Measurements from ENCODE around the gene STPG4.

STPG4 gene

DNA sequence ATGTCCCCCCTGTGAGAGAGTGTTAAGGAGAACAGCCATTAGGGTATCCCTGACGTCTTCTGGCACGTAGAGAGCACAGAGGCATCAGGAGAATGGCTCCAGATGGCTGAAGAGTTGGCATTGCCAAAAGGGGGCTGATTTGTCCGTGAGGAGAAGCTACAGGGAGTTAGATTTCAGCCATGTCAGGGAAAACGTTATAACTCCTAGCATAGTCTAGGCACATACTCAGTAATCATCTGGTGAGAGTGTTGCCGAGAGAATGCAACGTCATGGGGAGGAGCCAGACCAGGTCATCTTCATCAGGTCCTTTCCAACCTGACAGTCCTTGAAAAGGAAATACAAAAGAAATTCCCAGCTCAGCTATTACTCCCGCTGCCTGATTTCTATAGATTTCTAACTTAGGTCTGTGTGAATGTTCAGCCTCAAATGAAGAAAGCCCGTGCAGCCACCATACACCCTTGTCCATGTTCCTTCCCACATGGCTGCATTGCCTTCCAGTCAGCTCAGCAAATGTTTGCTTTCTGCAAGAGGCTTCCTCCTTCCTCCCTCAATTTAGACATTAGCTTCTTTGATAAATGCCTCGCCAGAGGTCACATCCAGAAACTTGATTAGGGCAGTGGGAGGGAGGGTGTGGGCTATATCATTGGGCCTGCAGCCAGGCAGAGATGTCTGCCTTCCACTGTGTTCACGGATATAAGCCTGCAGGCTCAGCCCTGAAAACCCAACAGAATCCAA lies 93.0 kb downstream of the STPG4 start:
- no peaks in the 10 kb centered on the region for H3K27me3 ChIP-seq (ENCODE audit: control insufficient read depth, insufficient read depth, low read length)
- no peak overlapping the region for H3K4me3 ChIP-seq (ENCODE audit: low read depth, low read length)
- no peaks in the 10 kb centered on the region for H3K9me3 ChIP-seq (ENCODE audit: control insufficient read depth, insufficient read depth, low read depth, low read length)
- no peak overlapping the region for H3K27ac ChIP-seq (ENCODE audit: low read depth, low read length)
- no peak overlapping the region for H3K9ac ChIP-seq (ENCODE audit: low read length)
- H3K36me3 ChIP-seq (ENCODE audit: control insufficient read depth, insufficient read depth, low read length): no peaks in the 10 kb centered on the region; the same call in 1 of the 2 replicates
- H3K4me1 ChIP-seq (ENCODE audit: control insufficient read depth, insufficient read depth, low read length): peaks cover 44% of the 10 kb centered on the region

DNA sequence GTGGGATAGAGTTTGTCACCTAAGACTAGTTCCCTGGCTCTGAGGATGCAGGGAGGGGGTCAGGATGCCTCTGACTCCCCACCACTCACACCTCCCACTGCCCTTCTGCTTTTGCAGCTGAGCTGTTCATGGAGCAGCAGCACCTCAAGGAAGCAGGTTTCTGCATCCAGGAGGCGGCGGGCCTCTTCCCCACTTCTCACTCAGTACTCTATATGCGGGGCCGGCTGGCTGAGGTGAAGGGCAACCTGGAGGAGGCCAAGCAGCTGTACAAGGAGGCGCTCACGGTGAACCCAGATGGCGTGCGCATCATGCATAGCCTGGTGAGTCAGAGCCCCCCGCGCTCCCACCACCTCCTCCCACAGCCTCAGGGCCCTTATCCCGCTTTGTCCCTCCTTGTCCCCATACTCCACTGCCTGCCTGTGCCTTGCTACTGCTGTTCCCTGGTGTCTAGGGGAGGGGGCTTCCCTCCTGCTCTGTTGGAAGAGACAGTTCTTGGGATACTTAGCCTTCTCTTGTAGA lies 94.4 kb downstream of the STPG4 start:
- peaks cover 52% of the 10 kb centered on the region for H3K4me1 ChIP-seq (ENCODE audit: control insufficient read depth, insufficient read depth, low read length)

DNA sequence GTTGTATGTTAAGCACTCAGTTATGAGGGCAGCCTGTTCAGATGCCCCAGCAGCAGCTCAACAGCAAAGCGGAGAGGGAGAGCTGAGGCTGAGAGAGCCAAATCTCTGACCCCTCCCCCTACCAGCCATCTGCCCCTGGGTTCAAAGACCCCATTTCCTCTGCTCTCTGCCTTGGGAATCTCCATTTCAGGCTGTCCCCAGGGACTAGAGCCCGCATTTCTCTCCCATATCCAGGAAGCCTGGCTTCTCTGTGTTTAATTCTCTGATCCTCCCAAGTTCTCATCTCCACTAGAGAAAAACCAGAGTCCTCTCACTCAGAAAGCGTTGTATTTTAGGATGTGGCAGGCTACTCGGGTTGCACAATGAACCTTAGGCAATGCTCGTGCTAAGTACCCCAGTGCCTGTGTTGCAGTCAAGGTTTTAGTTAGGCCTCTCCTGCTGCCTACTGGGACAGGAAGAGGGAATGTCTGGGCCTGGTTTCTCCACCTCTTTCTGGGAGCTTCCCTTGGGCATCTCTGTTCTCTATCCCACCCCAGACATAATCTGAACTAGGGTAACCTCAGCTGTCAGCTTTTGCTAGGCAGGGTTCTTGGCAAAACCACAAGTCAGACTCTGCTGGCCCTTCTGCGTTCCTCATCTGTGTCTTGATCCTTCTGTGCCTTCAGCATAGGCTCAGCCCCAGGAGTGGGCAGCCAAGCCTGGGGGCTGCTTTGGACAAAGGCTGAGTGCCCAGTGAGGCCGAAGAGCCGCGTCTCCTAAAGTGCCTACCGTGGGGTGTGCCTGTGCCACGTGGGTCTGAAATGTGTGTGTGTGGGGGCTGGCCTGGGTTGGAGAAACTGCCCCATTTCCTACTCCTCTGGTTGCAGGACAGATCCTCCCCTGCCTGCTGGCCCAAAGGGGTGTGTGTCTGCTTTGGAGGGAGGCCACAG lies 96.8 kb downstream of the STPG4 start:
- Histone ChIP-seq H3K4me3 (ENCODE audit: low read depth, low read length) (no peak overlapping the region), H3K9me3 (ENCODE audit: control insufficient read depth, insufficient read depth, low read depth, low read length) (no peaks in the 10 kb centered on the region), H3K27ac (ENCODE audit: low read depth, low read length) (no peak overlapping the region), H3K9ac (ENCODE audit: low read length) (no peak overlapping the region), H3K4me1 (ENCODE audit: control insufficient read depth, insufficient read depth, low read length) (peaks cover 38% of the 10 kb centered on the region), H3K36me3 (ENCODE audit: control insufficient read depth, insufficient read depth, low read length) (no peaks in the 10 kb centered on the region; the same call in 1 of the 2 replicates), H3K27me3 (ENCODE audit: control insufficient read depth, insufficient read depth, low read length) (no peaks in the 10 kb centered on the region)

More for the DNA sequence above, 94.4 kb downstream of the STPG4 start:
- no peaks in the 10 kb centered on the region for H3K9me3 ChIP-seq (ENCODE audit: control insufficient read depth, insufficient read depth, low read depth, low read length)
- no peak overlapping the region for H3K9ac ChIP-seq (ENCODE audit: low read length)
- H3K36me3 ChIP-seq (ENCODE audit: control insufficient read depth, insufficient read depth, low read length): no peaks in the 10 kb centered on the region; the same call in 1 of the 2 replicates
- H3K4me3 ChIP-seq (ENCODE audit: low read depth, low read length): no peak overlapping the region
- no peak overlapping the region for H3K27ac ChIP-seq (ENCODE audit: low read depth, low read length)
- no peaks in the 10 kb centered on the region for H3K27me3 ChIP-seq (ENCODE audit: control insufficient read depth, insufficient read depth, low read length)

DNA sequence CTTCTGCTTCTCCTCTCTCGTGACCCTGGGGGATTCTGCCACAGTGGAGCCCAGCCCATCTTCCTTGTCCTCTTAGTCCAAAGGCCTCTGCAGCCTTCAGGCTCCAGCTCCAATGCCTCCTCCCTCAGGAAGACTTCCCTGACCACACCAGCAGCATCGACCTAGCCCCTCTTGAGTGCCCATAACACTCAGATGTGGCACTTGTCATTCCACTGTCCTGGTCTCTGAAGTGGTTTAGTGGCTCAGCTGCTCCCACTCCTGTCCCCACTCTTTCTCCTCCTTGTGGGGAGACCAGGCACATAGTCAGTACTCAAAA lies 97.5 kb downstream of the STPG4 start:
- H3K27me3 ChIP-seq (ENCODE audit: control insufficient read depth, insufficient read depth, low read length): no peaks in the 10 kb centered on the region
- no peak overlapping the region for H3K27ac ChIP-seq (ENCODE audit: low read depth, low read length)
- H3K4me3 ChIP-seq (ENCODE audit: low read depth, low read length): no peak overlapping the region
- H3K4me1 ChIP-seq (ENCODE audit: control insufficient read depth, insufficient read depth, low read length): peaks cover 38% of the 10 kb centered on the region
- no peaks in the 10 kb centered on the region; the same call in 1 of the 2 replicates for H3K36me3 ChIP-seq (ENCODE audit: control insufficient read depth, insufficient read depth, low read length)
- no peaks in the 10 kb centered on the region for H3K9me3 ChIP-seq (ENCODE audit: control insufficient read depth, insufficient read depth, low read depth, low read length)
- no peak overlapping the region for H3K9ac ChIP-seq (ENCODE audit: low read length)

DNA sequence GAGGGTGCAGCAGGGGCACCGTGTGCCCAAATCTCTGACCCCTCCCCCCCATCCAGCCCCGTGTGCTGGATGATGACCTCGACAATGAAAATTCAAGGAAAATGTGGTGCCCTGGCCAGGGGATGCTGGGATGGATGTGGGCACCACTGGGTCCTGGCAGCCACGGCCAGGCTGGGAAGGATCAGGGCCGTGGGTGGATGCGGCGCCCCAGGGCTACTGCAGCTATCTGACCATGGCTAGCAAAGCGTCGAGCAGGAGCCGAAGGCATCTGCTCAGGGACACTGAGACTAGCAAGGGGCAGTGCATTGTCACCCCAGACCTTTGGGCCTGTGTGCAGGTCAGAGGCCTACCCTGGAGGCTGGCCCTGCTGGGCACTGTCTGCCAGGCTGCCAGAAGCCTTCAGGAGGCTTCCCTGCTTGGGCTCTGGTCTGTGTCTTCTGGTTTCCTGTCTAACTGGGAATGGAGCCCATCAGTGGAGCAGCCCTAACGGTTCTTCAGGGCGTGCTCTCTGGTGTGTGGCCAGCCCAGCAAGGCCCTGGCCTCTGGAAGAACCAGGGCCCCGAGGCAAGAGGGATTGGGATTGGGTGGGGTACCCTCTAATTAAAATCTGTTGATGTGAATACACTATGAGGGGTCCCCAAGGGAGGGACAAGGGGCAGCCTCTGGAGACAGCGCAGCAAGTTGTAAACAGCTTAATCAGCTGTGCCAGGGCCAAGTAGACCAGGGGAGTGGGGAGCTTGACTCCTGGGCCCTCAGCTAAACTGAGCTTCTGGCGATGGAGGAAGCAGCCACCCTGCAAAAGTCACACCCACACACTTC lies 98.0 kb downstream of the STPG4 start:
- Histone ChIP-seq H3K9ac (ENCODE audit: low read length) (no peak overlapping the region), H3K4me3 (ENCODE audit: low read depth, low read length) (no peak overlapping the region), H3K9me3 (ENCODE audit: control insufficient read depth, insufficient read depth, low read depth, low read length) (no peaks in the 10 kb centered on the region), H3K27me3 (ENCODE audit: control insufficient read depth, insufficient read depth, low read length) (no peaks in the 10 kb centered on the region), H3K36me3 (ENCODE audit: control insufficient read depth, insufficient read depth, low read length) (peaks cover 3% of the 10 kb centered on the region; the same call in 1 of the 2 replicates), H3K4me1 (ENCODE audit: control insufficient read depth, insufficient read depth, low read length) (peaks cover 38% of the 10 kb centered on the region), H3K27ac (ENCODE audit: low read depth, low read length) (no peak overlapping the region)

DNA sequence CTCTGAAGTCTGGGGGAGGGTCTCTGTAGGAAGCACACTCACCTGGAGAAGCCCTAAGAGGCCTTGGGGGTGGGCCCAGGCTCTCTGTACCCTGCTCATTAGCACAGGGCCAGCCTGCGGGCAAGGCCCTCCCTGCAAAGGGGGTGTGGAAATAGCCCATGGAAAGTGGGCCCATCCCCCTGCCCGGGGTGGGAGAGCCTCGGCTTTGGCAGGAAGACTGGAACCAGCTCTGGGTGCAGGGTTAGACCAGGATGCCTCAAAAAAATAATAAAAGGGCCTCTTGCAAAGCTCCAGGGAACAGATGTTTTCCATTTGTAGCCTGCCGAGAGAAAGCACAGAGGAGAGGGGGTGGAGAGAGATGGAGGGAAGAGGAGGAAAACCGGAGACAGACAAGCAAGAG lies 98.7 kb downstream of the STPG4 start:
- no peak overlapping the region for H3K27ac ChIP-seq (ENCODE audit: low read depth, low read length)

DNA sequence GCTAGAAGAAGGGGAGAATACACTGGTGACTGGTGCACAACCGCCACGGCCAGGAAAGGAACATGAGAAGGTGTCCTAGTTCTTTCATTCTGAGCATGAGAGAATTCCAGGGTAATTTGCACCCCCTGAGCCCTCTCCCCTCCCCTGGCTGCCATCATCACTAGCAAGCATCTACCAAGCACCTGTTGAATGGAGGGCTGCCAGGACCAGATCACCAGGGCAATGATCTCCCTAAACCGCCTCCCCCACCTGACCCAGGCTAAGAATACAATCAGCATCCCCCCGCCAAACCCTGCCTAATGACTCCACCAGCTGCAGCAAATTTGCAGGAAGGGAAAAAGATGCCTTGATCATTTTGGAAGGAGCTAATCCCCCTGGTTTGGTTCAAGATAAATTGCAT lies 100.2 kb downstream of the STPG4 start:
- no peaks in the 10 kb centered on the region for H3K9me3 ChIP-seq (ENCODE audit: control insufficient read depth, insufficient read depth, low read depth, low read length)
- peaks cover 8% of the 10 kb centered on the region; the same call in 1 of the 2 replicates for H3K36me3 ChIP-seq (ENCODE audit: control insufficient read depth, insufficient read depth, low read length)
- H3K4me3 ChIP-seq (ENCODE audit: low read depth, low read length): no peak overlapping the region
- no peak overlapping the region for H3K27ac ChIP-seq (ENCODE audit: low read depth, low read length)
- H3K9ac ChIP-seq (ENCODE audit: low read length): no peak overlapping the region
- no peaks in the 10 kb centered on the region for H3K27me3 ChIP-seq (ENCODE audit: control insufficient read depth, insufficient read depth, low read length)
- H3K4me1 ChIP-seq (ENCODE audit: control insufficient read depth, insufficient read depth, low read length): peaks cover 31% of the 10 kb centered on the region

More for the DNA sequence above, 98.7 kb downstream of the STPG4 start:
- H3K4me1 ChIP-seq (ENCODE audit: control insufficient read depth, insufficient read depth, low read length): peaks cover 38% of the 10 kb centered on the region
- no peaks in the 10 kb centered on the region for H3K9me3 ChIP-seq (ENCODE audit: control insufficient read depth, insufficient read depth, low read depth, low read length)
- H3K36me3 ChIP-seq (ENCODE audit: control insufficient read depth, insufficient read depth, low read length): peaks cover 8% of the 10 kb centered on the region; the same call in 1 of the 2 replicates
- H3K27me3 ChIP-seq (ENCODE audit: control insufficient read depth, insufficient read depth, low read length): no peaks in the 10 kb centered on the region
- no peak overlapping the region for H3K9ac ChIP-seq (ENCODE audit: low read length)
- H3K4me3 ChIP-seq (ENCODE audit: low read depth, low read length): no peak overlapping the region

DNA sequence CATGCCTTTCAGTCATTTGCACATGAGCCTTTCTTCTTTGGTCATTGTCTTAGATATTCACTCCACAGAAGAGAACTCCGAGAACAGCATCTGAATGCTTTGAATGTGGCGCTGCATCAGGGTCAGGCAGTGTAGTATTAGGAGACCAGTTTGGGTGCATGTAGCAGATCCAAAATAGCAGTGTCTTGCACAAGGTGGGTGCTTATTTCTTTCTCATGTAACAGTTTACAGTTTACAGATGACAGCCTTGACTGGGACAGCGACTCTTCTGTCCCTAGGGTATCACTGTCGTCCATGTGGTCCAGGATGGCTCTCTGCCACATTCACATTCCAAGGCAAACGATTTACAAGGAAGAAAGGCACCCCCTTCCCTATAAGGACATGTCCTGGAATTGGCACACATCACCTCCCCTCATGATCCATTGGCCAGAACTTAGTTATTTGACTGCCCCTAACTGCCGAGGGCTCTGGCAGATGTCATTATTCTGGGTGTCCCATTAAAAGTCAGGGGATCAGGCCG lies 101.0 kb downstream of the STPG4 start:
- no peak overlapping the region for H3K4me3 ChIP-seq (ENCODE audit: low read depth, low read length)
- no peak overlapping the region for H3K9ac ChIP-seq (ENCODE audit: low read length)
- peaks cover 10% of the 10 kb centered on the region; the same call in 1 of the 2 replicates for H3K36me3 ChIP-seq (ENCODE audit: control insufficient read depth, insufficient read depth, low read length)
- H3K27me3 ChIP-seq (ENCODE audit: control insufficient read depth, insufficient read depth, low read length): no peaks in the 10 kb centered on the region
- H3K9me3 ChIP-seq (ENCODE audit: control insufficient read depth, insufficient read depth, low read depth, low read length): no peaks in the 10 kb centered on the region
- peaks cover 31% of the 10 kb centered on the region for H3K4me1 ChIP-seq (ENCODE audit: control insufficient read depth, insufficient read depth, low read length)
- H3K27ac ChIP-seq (ENCODE audit: low read depth, low read length): no peak overlapping the region

DNA sequence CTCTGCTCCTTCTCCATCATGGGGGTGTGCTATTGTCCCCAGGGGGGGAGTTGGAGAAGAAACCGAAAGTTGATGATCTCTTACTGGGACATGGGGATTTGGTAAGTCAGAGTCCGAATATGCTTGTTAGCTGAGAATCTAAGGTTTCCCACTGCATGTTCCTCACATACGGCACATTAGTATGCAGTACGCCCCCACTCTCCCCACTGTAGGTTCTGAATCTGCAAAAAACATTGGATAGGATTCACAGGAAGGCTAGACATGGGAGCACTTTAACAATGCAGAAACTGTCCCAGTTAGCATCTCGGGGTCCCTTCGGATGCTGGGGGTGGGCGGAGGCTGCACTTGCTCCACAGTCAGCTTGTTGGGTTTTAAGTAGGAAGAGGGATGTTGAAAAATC lies 102.3 kb downstream of the STPG4 start:
- Histone ChIP-seq H3K36me3 (ENCODE audit: control insufficient read depth, insufficient read depth, low read length) (peaks cover 10% of the 10 kb centered on the region; the same call in 1 of the 2 replicates), H3K27me3 (ENCODE audit: control insufficient read depth, insufficient read depth, low read length) (no peaks in the 10 kb centered on the region), H3K9ac (ENCODE audit: low read length) (no peak overlapping the region), H3K9me3 (ENCODE audit: control insufficient read depth, insufficient read depth, low read depth, low read length) (no peaks in the 10 kb centered on the region), H3K4me1 (ENCODE audit: control insufficient read depth, insufficient read depth, low read length) (peaks cover 23% of the 10 kb centered on the region), H3K4me3 (ENCODE audit: low read depth, low read length) (no peak overlapping the region), H3K27ac (ENCODE audit: low read depth, low read length) (no peak overlapping the region)

DNA sequence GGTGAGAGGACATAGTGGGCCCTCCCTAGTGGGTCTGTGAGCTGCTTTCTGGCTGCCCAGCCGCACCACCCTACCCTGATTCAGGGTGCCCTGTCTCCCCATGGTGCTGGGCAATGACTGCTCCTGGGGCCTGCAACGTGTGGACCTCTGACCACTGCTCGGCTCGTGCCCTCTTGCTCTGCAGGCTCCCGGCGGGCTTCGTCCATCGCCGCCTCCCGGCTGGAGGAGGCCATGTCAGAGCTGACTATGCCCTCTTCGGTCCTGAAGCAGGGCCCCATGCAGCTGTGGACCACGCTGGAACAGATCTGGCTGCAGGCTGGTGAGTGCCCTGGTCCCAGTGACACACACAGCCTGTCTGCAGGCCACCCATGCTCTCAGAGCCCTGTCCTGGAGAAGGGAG lies 103.5 kb downstream of the STPG4 start:
- Histone ChIP-seq H3K4me3 (ENCODE audit: low read depth, low read length) (no peak overlapping the region), H3K4me1 (ENCODE audit: control insufficient read depth, insufficient read depth, low read length) (peaks cover 10% of the 10 kb centered on the region), H3K27me3 (ENCODE audit: control insufficient read depth, insufficient read depth, low read length) (no peaks in the 10 kb centered on the region), H3K27ac (ENCODE audit: low read depth, low read length) (no peak overlapping the region), H3K9ac (ENCODE audit: low read length) (no peak overlapping the region), H3K9me3 (ENCODE audit: control insufficient read depth, insufficient read depth, low read depth, low read length) (no peaks in the 10 kb centered on the region), H3K36me3 (ENCODE audit: control insufficient read depth, insufficient read depth, low read length) (peaks cover 10% of the 10 kb centered on the region; the same call in 1 of the 2 replicates)
